ENCODE measurements around the gene RAD52. TPM values are rescaled to one million over a fixed set of nuclear protein-coding genes. Genes with fewer than 3 reads are reported as not detected.

RAD52 gene
- total RNA-seq, 1 experiment from 2014 or later, result 53.9 TPM

GRCh38 chr12:967641-968040 lies 18.1 kb upstream of the RAD52 start:
- DNase-seq, result no peak
- no peak overlapping the region for H3K27ac Mint-ChIP-seq (ENCODE audit: unreplicated experiment)
- H3K27me3 ChIP-seq (replicated peaks; ENCODE audit: control insufficient read depth, insufficient read depth, low read length), result no peaks in the 10 kb centered on the region
- no peaks in the 10 kb centered on the region for H3K36me3 ChIP-seq (ENCODE audit: control insufficient read depth, insufficient read depth, low read length)
- peaks cover 8% of the 10 kb centered on the region for H3K4me1 Mint-ChIP-seq (ENCODE audit: low read depth, unreplicated experiment)
- intact Hi-C loops (cut with micrococcal nuclease; ENCODE audit: unreplicated experiment), result loop anchor here (2.0 kb wide), 1 partner anchor 17 kb away; no protein-coding TSS in a partner anchor
- BruUV-seq (replicated peaks), result no TSS peak
- TF ChIP-seq, protein P1, sequence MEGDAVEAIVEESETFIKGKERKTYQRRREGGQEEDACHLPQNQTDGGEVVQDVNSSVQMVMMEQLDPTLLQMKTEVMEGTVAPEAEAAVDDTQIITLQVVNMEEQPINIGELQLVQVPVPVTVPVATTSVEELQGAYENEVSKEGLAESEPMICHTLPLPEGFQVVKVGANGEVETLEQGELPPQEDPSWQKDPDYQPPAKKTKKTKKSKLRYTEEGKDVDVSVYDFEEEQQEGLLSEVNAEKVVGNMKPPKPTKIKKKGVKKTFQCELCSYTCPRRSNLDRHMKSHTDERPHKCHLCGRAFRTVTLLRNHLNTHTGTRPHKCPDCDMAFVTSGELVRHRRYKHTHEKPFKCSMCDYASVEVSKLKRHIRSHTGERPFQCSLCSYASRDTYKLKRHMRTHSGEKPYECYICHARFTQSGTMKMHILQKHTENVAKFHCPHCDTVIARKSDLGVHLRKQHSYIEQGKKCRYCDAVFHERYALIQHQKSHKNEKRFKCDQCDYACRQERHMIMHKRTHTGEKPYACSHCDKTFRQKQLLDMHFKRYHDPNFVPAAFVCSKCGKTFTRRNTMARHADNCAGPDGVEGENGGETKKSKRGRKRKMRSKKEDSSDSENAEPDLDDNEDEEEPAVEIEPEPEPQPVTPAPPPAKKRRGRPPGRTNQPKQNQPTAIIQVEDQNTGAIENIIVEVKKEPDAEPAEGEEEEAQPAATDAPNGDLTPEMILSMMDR (IDR thresholded peaks at IDR 0.05; ENCODE audit: insufficient read depth in 1 of 2, low read depth in 1 of 2, low read length in 1 of 2, severe bottlenecking in 1 of 2, unreplicated experiment in 1 of 2), result no peak
- no peaks in the 10 kb centered on the region for H3K9me3 ChIP-seq
- H3K4me1 ChIP-seq, result peaks cover 5% of the 10 kb centered on the region; the same call in 1 of the 2 replicates
- H3K9me3 Mint-ChIP-seq (ENCODE audit: unreplicated experiment), result no peaks in the 10 kb centered on the region
- ChIA-PET CTCF (interaction anchor here (0.6 to 1.7 kb wide), 5 partner anchors 17 to 636 kb away, joined by 3 to 8 read pairs (median 4); partner anchors contain the start of gene RAD52), POLR2A (no interaction called here)
- H3K4me3 Mint-ChIP-seq (ENCODE audit: unreplicated experiment), result no peak overlapping the region
- H3K36me3 Mint-ChIP-seq (ENCODE audit: insufficient read depth, unreplicated experiment), result no peaks in the 10 kb centered on the region
- no peaks in the 10 kb centered on the region for H3K27me3 Mint-ChIP-seq (ENCODE audit: insufficient read depth, unreplicated experiment)
- no peak overlapping the region for H3K4me3 ChIP-seq (ENCODE audit: low read depth, low read length)

- intact Hi-C loops (cut with micrococcal nuclease; ENCODE audit: unreplicated experiment), result no loop called here
- Histone ChIP-seq H3K36me3 (ENCODE audit: control insufficient read depth, insufficient read depth, low read length) (no peaks in the 10 kb centered on the region), H3K4me1 (peaks cover 5% of the 10 kb centered on the region; the same call in 1 of the 2 replicates), H3K27me3 (replicated peaks; ENCODE audit: control insufficient read depth, insufficient read depth, low read length) (no peaks in the 10 kb centered on the region), H3K9me3 (no peaks in the 10 kb centered on the region), H3K4me3 (ENCODE audit: low read depth, low read length) (no peak overlapping the region)
- no peak for DNase-seq
- no peaks in the 10 kb centered on the region for H3K27me3 Mint-ChIP-seq (ENCODE audit: insufficient read depth, unreplicated experiment)
- ChIA-PET CTCF (interaction anchor here (1.2 to 1.5 kb wide), 2 partner anchors 16 to 126 kb away, joined by 3 to 5 read pairs; no protein-coding TSS in a partner anchor), POLR2A (no interaction called here)
- no peaks in the 10 kb centered on the region for H3K36me3 Mint-ChIP-seq (ENCODE audit: insufficient read depth, unreplicated experiment)
- peaks cover 8% of the 10 kb centered on the region for H3K4me1 Mint-ChIP-seq (ENCODE audit: low read depth, unreplicated experiment)
- no peaks in the 10 kb centered on the region for H3K9me3 Mint-ChIP-seq (ENCODE audit: unreplicated experiment)
- no peak overlapping the region for H3K4me3 Mint-ChIP-seq (ENCODE audit: unreplicated experiment)
- H3K27ac Mint-ChIP-seq (ENCODE audit: unreplicated experiment), result no peak overlapping the region
- BruUV-seq (replicated peaks), result no TSS peak
- TF ChIP-seq, protein P1 (IDR thresholded peaks at IDR 0.05; ENCODE audit: insufficient read depth in 1 of 2, low read depth in 1 of 2, low read length in 1 of 2, severe bottlenecking in 1 of 2, unreplicated experiment in 1 of 2), result no peak
Measured at GRCh38 chr12:966724-967123, 17.2 kb upstream of the RAD52 start.

DNA sequence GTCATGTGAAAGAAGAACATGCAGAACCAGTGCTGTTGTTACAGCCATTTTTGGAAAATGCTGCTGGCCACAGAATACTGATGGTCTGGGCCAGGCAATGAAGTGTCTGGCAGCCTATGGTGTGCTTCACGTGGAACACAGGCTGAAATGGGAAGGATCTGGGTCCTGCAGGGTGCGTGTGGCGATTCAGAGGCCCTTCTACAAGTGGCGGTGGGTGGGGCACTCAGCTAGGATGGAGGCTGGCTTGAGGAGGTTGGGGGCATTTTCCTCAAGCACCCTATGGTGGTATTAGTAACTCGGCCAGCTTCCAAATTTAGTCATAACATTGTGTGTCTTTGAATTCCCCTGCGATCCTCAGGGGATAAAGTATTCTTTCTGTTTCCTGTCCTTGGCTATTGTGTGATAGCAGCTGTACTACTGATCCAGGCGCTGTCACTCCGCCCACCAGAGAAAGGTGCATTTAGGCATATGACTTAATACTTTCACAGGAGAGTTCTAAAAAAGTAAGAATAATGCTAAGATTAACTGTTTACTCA lies 9.2 kb upstream of the RAD52 start:
- no peaks in the 10 kb centered on the region for H3K27me3 ChIP-seq (replicated peaks; ENCODE audit: control insufficient read depth, insufficient read depth, low read length)
- intact Hi-C loops (cut with micrococcal nuclease; ENCODE audit: unreplicated experiment), result no loop called here
- POLR2A ChIA-PET, result no interaction called here
- no peaks in the 10 kb centered on the region for H3K36me3 ChIP-seq (ENCODE audit: control insufficient read depth, insufficient read depth, low read length)
- no peaks in the 10 kb centered on the region for H3K9me3 Mint-ChIP-seq (ENCODE audit: unreplicated experiment)
- H3K27ac Mint-ChIP-seq (ENCODE audit: unreplicated experiment), result no peak overlapping the region
- TF ChIP-seq, protein P1 (IDR thresholded peaks at IDR 0.05; ENCODE audit: insufficient read depth in 1 of 2, low read depth in 1 of 2, low read length in 1 of 2, severe bottlenecking in 1 of 2, unreplicated experiment in 1 of 2), result no peak
- no TSS peak for BruUV-seq (replicated peaks)
- H3K4me1 ChIP-seq, result no peaks in the 10 kb centered on the region
- H3K4me3 Mint-ChIP-seq (ENCODE audit: unreplicated experiment), result no peak overlapping the region
- H3K27me3 Mint-ChIP-seq (ENCODE audit: insufficient read depth, unreplicated experiment), result no peaks in the 10 kb centered on the region
- H3K4me3 ChIP-seq (ENCODE audit: low read depth, low read length), result no peak overlapping the region
- DNase-seq, result no peak
- H3K4me1 Mint-ChIP-seq (ENCODE audit: low read depth, unreplicated experiment), result peaks cover 2% of the 10 kb centered on the region
- no peaks in the 10 kb centered on the region for H3K9me3 ChIP-seq
- CTCF ChIA-PET, result no interaction called here
- H3K36me3 Mint-ChIP-seq (ENCODE audit: insufficient read depth, unreplicated experiment), result no peaks in the 10 kb centered on the region
